GM21526 (cell line): Measurements from ENCODE around the gene ZNF699.
A peak's percentile ranks its signal among the peaks of the same experiment; 100 is the strongest.
"Not testable (repeated sequence)": the region's sequence is repeated elsewhere in the genome, so short reads cannot be mapped to it uniquely, and the experiment has no call there.

Experiments
- ATAC-seq: cut with Tn5 transposase; IDR thresholded peaks from one replicate; pipeline ENCODE4 v1.9.1; 2021; ENCODE audit warnings: moderate library complexity; ENCODE audit not compliant: unreplicated experiment, low FRiP score

ZNF699 gene

DNA sequence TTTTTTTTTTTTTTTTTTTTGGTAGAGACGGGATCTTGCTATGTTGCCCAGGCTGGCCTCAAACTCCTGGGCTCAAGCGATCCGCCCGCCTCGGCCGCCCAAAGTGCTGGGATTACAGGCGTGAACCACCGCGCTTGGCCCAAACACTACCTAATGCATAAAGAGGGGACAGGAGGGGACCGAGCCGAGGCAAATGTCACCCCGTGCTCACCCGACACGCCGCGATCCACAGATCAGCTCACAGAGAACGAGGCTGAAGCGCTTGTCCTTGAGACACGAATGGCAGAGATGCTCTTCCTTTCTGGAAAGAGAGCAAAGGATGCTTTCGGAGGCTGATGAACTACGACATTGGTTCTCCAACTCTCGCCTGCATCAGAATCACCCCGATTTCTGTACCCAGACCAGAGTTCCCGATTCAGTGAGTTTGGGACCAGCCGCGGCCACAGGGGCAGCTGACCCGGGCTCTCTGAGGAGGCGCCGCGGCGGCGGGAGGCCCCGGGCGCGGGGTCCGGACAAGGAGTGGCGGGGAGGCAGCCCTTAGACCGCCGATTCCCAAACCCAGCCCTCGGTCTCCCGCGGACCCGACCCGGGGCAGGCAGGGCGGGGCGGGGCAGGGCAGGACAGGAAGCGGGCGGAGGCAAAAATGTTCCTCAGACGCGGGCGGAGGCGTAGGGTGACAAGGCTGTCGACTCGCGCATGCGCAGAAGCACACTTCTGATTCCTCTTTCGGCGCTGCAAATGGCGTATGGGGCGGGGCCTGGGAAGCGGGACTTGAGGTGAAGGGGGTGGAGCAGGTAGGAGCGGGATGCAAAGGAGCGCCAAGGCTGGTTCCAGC lies at the start of gene ZNF699:
Gene ZNF699 (minus strand): TSS at position 700 of the 835 bp plus-strand sequence. CDS start 4,719 bp downstream, outside the sequence.
- peak; percentile 86 for ATAC-seq

DNA sequence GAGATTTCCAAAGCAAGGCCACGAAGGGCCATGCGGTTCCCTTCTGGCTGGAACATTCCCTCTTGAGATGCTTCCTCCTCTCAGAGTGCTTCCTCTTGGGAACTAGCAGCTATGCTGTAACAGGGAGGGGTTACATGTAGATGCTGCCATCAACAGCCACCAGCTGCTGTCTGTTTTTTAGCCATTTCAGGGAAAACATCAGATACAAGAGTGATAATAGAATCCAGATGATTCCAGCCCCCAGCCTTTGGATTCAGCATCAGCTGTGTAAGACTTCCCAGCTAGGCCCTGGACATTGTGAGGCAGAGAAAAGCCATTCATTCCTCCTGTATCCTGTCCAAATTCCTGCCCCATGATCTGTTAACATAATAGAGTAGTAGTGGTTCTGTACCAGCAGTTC lies 45.0 kb upstream of the ZNF699 start:
- no peak for ATAC-seq

DNA sequence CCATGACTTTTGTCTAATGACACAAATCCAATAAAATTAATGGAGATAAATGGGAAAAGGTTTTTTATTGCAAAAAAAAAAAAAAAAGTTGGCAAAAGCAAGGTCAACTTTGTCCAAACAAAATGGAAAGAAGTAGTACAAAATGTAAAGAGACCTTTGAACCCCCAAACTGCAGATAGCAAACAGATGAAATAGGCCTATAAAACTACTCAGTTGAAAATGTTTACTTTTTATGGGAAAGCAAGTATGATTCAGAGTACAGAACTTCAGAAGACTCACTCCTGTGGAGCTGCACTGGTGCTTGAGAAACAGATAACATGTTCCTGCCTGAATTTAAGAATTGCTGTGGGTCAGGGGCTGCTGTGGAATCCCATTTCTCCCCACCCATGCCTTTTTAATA lies 43.4 kb upstream of the ZNF699 start:
- ATAC-seq = no peak

DNA sequence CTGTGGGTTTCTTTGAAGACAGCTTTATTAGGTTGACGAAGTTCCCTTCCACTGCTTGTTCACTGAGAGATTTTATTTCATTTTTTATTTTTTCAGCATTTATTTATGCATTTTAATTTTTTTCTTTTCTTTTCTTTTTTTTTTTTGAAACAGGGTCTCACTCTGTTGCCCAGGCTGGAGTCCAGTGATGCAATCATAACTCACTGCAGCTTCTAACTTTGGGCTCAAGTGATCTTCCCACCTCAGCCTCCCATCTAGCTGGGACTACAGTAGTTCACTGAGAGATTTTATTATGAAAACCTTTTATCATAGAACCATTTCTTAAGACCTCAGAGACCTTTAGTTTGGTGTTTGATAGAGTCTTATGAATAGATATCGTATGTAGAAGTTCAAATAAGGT lies 42.9 kb upstream of the ZNF699 start:
- no peak for ATAC-seq

DNA sequence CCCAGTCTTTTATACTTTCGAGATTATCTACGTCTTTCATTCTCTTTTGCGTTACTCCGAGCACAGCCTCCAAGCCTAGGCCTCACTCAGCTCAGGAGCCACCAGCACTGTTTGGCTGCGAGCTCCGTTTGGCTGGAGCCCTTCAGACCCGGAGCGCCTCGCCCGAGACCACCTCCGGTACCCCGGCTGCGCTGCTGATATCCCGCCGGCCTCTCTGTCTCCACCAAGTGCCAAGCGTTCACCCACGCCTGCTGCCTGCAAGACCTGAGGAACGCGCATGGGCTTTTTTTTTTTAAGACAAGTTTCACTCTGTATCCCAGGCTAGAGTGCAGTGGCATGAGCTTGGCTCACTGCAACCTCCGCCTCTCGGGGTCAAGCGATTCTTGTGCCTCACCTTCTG lies 39.0 kb upstream of the ZNF699 start:
- ATAC-seq = no peak

DNA sequence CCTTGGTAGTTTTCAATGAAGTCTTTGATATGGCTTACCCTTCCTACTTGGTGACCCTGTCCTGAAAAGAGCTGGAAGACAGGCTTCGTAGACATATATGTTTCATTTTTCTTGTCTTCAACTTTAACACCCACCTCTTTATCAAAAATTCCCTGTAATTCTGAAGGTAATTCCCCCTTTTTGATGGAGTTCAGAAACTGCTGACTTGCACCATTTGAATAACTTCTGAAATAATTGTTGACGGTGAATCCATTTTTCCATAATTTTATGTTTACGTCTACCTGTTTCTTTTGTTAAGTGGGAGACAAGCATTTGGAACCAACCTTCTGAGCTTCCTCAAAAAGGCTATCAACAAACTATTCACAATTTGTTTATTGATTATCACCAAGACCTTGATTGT lies 38.6 kb upstream of the ZNF699 start:
- no peak for ATAC-seq

DNA sequence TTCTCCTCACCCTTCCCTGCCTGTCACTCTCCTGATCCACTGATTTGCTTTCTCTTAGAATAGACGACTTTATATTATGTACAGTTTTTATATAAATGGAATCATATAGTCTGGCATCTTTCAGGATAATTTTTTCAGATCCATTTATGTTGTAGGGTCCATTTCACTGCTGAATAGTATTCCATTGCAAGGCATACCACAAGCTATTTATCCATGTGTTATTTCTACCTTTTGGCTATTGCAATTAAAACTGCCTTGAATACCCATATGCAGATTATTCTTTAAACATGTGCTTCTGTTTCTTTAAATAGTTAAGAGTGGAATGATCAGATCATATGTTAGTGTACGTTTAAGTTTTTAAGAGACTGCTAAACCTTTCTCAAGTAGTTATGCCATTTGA lies 35.4 kb upstream of the ZNF699 start:
- no peak for ATAC-seq

DNA sequence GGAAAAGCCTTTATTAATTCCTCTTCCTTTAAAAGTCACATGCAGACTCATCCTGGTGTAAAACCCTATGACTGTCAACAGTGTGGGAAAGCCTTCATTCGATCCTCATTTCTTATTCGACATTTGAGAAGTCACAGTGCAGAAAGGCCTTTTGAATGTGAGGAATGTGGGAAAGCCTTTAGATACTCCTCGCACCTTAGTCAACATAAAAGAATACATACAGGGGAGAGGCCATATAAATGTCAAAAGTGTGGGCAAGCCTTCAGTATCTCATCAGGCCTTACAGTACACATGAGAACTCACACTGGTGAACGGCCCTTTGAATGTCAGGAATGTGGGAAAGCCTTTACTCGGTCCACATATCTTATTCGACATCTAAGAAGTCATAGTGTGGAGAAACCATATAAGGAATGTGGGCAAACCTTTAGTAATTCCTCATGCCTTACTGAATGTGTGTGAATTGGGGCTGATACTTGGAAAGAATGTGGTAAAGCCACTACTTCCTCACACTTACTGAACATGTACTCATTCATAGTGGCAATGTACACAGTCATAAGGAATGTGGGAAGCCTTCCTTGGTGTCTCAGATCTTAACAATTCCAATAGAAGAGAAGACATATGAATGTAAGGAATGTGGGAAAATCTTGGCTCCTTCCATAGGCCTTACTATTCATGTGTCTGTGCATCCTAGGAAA lies 33.1 kb upstream of the ZNF699 start:
- no peak for ATAC-seq

DNA sequence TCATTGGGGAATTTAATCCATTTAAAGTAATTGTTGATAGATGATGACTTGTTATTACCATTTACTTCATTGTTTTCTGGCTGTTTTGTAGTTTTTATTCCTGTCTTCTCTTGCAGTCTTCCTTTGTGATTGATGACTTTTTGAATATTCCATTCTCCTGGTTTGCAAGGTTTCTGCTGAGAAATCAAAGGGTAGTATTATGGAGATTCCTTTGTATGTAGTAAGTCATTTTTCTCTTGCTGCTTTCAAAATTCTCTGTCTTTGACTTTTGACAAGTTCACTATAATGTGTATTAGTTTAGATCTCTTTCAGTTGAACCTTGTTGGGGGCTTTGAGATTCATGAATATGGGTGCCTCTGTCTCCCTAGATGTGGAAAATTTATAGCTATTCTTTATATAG lies 20.4 kb upstream of the ZNF699 start:
- ATAC-seq = no peak

DNA sequence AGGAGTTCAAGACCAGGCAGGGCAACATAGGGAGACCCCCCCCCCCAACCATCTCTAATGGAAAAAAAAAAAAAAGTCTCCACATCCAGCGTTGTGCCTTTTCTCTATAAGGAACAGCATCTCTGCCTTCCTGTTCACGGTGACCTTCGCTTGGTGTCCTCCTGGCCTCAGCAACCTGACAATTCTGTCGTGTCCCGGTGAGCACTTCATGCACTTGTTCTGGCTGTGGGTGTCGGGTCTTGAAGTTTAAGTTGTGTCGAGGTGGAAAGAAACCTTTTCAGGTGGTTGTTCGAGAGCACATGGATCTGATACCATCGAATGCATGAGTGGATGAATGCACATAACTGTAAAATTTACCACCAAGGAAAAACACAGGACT lies 14.9 kb upstream of the ZNF699 start:
- no peak for ATAC-seq

DNA sequence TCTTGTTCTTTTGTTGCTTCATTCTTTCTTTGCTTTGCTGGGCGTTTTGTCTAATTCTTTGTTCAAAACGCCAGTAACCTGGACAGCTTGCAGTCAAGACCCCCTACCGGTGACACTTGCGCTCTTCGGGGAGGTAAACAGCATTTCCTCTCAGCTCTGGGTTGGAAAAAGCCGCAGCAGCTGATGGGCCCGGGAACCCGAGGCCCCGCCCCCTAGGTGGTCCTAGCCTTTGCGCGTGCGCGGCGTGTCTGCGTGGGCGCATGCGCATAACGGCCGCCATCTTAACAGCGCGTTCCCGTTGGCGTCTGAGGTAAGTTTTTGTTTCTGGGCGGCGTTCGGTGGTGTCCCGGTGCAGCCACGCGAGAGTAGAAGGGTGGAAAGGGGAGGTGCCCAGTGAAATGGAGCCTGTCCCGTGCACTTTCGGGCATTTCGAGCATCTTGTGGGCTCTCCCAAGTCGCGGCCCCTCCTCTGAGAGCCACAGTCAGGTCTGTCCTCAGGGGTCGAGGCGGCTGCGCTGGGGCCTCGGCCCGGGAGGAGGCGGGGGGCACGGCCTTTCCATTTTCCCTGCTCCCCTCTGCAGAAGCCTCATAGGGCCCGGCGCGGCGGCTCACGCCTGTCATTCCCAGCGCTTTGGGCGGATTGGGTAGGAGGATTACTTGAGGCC lies 14.4 kb upstream of the ZNF699 start, which contains the start of gene ZNF559:
Gene ZNF559 (plus strand): TSS at position 261 of the 665 bp plus-strand sequence. CDS start 14,371 bp downstream, outside the sequence.
- ATAC-seq = peak; percentile 97

DNA sequence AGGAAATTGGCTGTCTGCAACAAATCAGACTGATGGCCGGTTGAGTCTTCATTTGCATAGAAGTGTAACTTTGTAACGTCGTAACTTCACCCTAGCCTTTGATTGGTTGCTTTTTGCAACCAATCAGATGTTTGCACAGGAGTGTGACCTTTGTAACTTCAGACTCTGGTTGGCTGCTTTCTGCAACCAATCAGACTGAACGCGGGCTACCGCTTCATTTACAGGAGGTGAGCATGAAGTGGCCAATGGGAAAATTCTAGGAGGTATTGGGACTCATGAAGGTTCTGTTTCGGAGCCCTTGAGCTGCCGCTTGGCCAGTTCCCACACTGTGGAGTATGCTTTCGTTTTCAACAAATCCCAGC lies 13.9 kb upstream of the ZNF699 start:
- ATAC-seq = peak; percentile 24

DNA sequence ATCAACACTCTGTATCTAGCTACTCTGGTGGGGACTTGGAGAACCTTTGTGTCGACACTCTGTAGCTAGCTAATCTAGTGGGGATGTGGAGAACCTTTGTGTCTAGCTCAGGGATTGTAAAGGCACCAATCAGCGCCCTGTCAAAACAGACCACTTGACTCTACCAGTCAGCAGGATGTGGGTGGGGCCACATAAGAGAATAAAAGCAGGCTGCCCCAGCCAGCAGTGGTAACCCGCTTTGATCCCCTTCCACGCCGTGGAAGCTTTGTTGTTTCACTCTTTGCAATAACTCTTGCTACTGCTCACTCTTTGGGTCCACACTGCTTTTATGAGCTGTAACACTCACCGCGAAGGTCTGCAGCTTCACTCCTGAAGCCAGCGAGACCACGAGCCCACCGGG lies 12.6 kb upstream of the ZNF699 start:
- not testable (repeated sequence) for ATAC-seq

DNA sequence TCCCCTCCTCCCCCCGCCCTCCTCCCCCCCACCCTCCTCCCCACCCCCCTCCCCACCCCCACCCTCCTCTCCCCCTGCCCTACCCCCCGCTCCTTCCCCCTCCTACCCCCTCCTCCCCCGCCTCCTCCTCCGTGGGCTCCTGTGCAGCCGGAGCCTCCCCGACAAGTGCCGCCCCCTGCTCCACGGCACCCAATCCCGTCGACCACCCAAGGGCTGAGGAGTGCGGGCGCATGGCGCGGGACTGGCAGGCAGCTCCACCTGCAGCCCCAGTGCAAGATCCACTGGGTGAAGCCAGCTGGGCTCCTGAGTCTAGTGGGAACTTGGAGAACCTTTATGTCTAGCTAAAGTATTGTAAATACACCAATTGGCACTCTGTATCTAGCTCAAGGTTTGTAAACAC lies 12.1 kb upstream of the ZNF699 start:
- ATAC-seq = not testable (repeated sequence)

DNA sequence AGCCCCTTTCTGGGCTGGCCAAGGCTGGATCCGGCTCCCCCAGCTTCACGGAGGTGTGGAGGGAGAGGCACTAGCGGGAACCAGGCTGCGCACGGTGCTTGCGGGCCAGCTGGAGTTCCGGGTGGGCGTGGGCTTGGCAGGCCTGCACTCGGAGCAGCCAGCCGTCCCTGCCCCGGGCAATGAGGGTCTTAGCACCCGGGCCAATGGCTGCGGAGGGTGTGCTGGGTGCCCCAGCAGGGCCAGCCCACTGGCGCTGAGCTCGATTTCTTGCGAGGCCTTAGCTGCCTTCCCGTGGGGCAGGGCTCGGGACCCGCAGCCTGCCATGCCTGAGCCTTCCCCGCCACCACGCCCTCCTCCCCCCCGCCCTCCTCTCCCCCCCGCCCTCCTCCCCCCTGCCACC lies 11.7 kb upstream of the ZNF699 start:
- no peak for ATAC-seq

DNA sequence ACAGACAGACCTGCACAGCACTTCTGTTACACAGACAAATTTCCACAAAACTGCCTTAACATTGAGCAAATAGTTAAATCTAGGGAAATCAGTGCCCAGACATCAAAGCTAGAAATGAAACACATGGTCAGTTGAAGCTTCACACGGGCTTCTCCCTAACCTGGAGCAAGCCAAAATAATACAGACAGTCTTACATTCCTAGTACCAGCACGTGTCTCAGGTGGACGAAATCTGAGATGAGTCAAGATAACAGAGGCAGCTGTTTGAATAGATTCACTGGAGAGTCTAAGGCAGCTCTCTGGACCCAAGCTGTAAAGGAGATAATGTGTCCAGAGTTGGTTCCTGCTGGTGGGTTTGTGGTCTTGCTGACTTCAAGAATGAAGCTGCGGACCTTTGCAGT lies 4.1 kb upstream of the ZNF699 start:
- ATAC-seq = no peak

DNA sequence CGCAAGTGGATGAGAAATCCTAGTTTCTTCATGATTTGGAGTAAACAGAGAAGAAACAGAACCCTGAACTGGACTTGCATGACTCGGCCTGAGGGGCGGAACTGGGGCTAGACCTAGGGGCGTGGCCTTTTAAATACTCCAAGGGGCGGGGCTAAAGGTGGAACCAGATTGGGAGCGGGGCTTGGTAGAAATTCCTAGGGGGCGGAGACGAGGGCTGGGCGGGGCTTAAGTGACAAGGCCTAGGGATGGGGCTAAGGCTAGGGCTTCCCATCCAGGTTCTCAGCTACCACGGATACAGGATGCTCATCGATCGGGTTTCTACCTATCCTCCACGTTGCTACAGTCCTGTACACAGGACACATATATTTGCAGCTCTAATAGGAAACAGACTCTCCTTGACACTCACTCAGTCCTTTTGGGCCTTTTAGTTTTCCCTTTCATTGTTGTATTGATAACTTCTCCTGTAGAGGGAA lies 372 bp upstream of the ZNF699 start:
- ATAC-seq = peak; percentile 71

DNA sequence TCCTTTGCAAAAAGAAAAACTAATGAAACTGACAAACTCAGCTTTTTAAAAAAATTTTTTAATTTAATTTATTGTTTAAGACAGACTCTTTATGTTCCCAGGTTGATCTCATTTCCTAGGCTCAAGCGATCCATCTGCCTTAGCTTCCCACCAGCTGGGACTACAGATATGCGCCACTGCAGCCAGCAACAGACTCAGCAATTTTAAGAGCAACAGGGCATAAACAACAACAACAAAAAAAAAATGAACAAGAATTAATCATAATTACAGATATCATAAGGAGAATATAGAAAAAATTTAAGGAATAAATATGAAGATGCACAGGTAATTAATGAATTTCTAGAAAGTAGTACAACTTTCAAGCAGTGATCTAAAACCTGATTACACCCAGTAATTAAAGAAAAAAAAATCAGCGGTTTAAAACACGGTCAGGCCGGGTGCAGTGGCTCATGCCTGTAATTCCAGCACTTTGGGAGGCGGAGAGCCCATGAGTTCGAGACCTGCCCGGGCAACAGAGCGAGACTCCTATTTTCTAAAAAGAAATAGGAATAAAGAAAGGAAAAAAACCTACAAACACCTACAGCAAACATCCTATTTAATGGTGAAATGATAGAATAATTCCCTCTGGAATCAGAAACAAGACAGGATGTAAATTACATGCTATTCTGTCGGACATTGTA lies 1.4 kb downstream of the ZNF699 start:
- no peak for ATAC-seq

DNA sequence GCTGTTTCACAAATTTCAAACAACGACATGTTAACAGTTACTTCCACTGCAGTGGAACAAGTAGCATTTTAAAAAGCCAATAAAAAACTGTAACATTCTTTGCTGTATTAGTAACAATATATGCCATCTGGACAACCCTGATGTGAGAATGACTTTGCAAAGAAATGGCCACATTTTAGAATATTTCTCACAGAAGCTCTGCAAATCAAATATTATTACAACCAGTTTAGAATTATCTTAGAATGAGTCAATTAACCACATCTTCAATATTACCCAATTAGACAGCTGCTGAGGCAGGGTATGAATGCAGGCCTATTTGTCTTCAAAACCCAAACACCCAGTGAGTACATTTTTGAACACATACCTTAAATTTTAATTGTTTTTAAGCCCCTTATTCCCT lies 3.2 kb downstream of the ZNF699 start:
- ATAC-seq = no peak

DNA sequence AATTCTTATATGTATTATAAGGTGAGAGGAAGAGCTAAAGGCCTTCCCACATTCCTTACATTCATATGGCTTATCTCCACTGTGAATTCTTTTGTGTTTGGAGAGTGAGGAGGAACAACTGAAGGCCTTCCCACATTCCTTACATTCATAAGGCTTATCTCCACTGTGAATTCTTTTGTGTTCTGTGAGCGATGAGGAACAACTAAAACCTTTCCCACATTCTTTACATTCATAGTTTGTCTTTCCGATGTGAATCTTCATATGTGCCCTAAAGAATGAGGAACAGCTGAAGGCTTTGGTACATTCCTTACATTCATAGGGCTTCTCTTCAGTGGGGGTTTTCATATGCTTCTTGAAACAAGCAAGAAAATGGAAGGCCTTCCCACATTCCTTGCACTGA lies 13.3 kb downstream of the ZNF699 start:
- no peak for ATAC-seq

DNA sequence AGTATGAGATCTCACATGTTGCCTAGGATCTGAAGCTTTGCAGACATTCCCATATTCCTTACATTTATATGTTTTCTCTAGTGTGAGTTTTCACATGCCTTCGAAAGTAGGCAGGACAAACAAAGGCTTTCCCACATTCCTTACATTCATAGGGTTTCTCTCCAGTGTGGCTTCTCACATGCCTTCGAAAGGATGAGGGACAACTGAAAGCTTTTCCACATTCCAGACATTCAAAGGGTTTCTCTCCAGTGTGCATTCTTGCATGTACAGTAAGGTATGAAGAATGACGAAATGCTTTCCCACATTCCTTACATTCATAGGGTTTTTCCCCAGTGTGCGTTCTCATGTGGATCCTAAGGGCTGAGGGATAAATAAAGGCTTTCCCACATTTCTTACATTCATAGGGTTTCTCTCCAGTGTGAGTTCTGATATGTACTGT lies 14.2 kb downstream of the ZNF699 start:
- ATAC-seq = no peak
